K562 (cell line): ENCODE data around the gene ALPP. TPM values are rescaled to one million over a fixed set of nuclear protein-coding genes. Genes with fewer than 3 reads are reported as not detected.

Experiments
- ATAC-seq: fragments of 200-7000 bp; cut with Tn5 transposase; 3 replicates; pipeline ENCODE4 v1.9.1; 2020; ENCODE audit warnings: moderate library complexity
- BruUV-seq: library from RNA; stranded (reverse); fragments of 400-500 nt; replicated peaks from 2 replicates; lab custom pipeline; 2021; lab: Mats Ljungman, UMichigan
- CTCF ChIA-PET: fragments of 300-600 bp; formaldehyde crosslinking; extraction: SDS; loops from one replicate; lab custom pipeline; 2021; ENCODE audit warnings: low intra/inter-chr PET ratio; lab: Yijun Ruan, JAX
- POLR2A ChIA-PET: fragments of 300-600, 350-650 bp; sonication (Branson Sonifier 250); formaldehyde crosslinking; extraction: SDS; loops from one replicate; lab custom pipeline; 2021; ENCODE audit warnings: antibody characterized with exemption, inconsistent platforms; lab: Yijun Ruan, JAX
- DNase-seq, 4 experiments: peaks; one replicate each; pipeline versions ENCODE4 v3.0.0 to v3.0.0-alpha.2; 2011 to 2018; ENCODE audit warnings: low spot score in 3 of 4, mixed read lengths in 3 of 4; ENCODE audit errors: extremely low read depth in 1 of 4
- FAIRE-seq: peaks from 2 replicates; lab custom pipeline; 2011; peaks lifted over from hg19 to GRCh38; lab: Jason Lieb, UNC
- H2AFZ ChIP-seq: 2 replicates; pipeline ENCODE4 v1.6.0; 2011; ENCODE audit warnings: low read depth, low read length, control low read depth, inconsistent platforms
- H3K27ac ChIP-seq: fragments of 200-600 bp; 3 replicates; pipeline ENCODE4 v1.8.0; 2011; ENCODE audit warnings: low read depth, mild to moderate bottlenecking, control low read depth, inconsistent platforms, low read length, moderate library complexity, mixed read lengths; ENCODE audit errors: extremely low read depth
- H3K27me3 ChIP-seq, 2 experiments: fragments of 300-600 bp in 1 of 2; 2 replicates in 1 of 2; 3 replicates in 1 of 2; pipeline versions ENCODE4 v1.6.0 to v1.8.0; 2011; ENCODE audit warnings: inconsistent platforms in 2 of 2, low read length in 2 of 2, mild to moderate bottlenecking in 1 of 2, mixed read lengths in 1 of 2, moderate library complexity in 1 of 2; ENCODE audit not compliant: control insufficient read depth in 2 of 2, insufficient read depth in 2 of 2
- H3K36me3 ChIP-seq: fragments of 300-600 bp; 3 replicates; pipeline ENCODE4 v1.8.0; 2011; ENCODE audit warnings: mild to moderate bottlenecking, low read length, inconsistent platforms; ENCODE audit not compliant: control insufficient read depth, insufficient read depth
- H3K4me1 ChIP-seq, 2 experiments: fragments of 200-600 bp in 1 of 2; replicated peaks in 1 of 2; 2 replicates in 1 of 2; 3 replicates in 1 of 2; pipeline versions ENCODE4 v1.5.1 to v1.8.0; 2011; ENCODE audit warnings: inconsistent platforms in 2 of 2, low read length in 2 of 2, mild to moderate bottlenecking in 1 of 2, mixed read lengths in 1 of 2, moderate library complexity in 1 of 2; ENCODE audit not compliant: control insufficient read depth in 2 of 2, insufficient read depth in 2 of 2
- H3K4me2 ChIP-seq: 2 replicates; pipeline ENCODE4 v1.6.1; 2011; ENCODE audit warnings: low read length, control low read depth, inconsistent platforms, mixed read lengths; ENCODE audit not compliant: insufficient read depth
- H3K4me3 ChIP-seq: fragments of 200-600 bp; sonication (generic), shearing (Covaris generic); 2 replicates; pipeline ENCODE4 v1.5.1; 2016; ENCODE audit warnings: control low read depth, inconsistent platforms
- H3K79me2 ChIP-seq: fragments of 200-600 bp; 3 replicates; pipeline ENCODE4 v1.8.0; 2011; ENCODE audit warnings: low read length, inconsistent platforms; ENCODE audit not compliant: control insufficient read depth, insufficient read depth
- H3K9ac ChIP-seq, 2 experiments: 2 replicates each; pipeline versions ENCODE4 v1.6.0 to v1.6.1; 2011; ENCODE audit warnings: low read depth in 2 of 2, low read length in 2 of 2, control low read depth in 1 of 2, inconsistent platforms in 1 of 2, mild to moderate bottlenecking in 1 of 2, mixed read lengths in 1 of 2; ENCODE audit not compliant: insufficient read depth in 1 of 2
- H3K9me1 ChIP-seq: one replicate; pipeline ENCODE4 v1.6.0; 2011; ENCODE audit warnings: inconsistent platforms, mild to moderate bottlenecking, low read length, moderate library complexity; ENCODE audit not compliant: control insufficient read depth, insufficient read depth
- H3K9me3 ChIP-seq: replicated peaks from 2 replicates; pipeline ENCODE4 v1.5.1; 2011; ENCODE audit warnings: low read depth, low read length, inconsistent platforms; ENCODE audit not compliant: control insufficient read depth, insufficient read depth
- H4K20me1 ChIP-seq: replicated peaks from 2 replicates; pipeline ENCODE4 v1.6.1; 2011; ENCODE audit warnings: low read length, inconsistent platforms, mixed read lengths; ENCODE audit not compliant: control insufficient read depth, insufficient read depth
- E2F8 ChIP-seq: fragments of 450-650 bp; IDR thresholded peaks from 2 replicates; pipeline ENCODE4 v1.7.1; 2018; ENCODE audit warnings: mild to moderate bottlenecking, low read depth; ENCODE audit not compliant: partially characterized antibody
- EZH2 ChIP-seq: IDR thresholded peaks from 2 replicates; pipeline ENCODE4 v1.6.1; 2012; ENCODE audit warnings: low read depth, mild to moderate bottlenecking, inconsistent platforms, low read length, borderline replicate concordance
- HNRNPL ChIP-seq: fragments of 200-400 bp; formaldehyde crosslinking; IDR thresholded peaks from 2 replicates; pipeline ENCODE4 v1.6.1; 2017; ENCODE audit warnings: low read depth, mild to moderate bottlenecking, low read length
- NCOA1 ChIP-seq: fragments of 450-650 bp; IDR thresholded peaks from 2 replicates; pipeline ENCODE4 v1.6.1; 2016; ENCODE audit warnings: low read depth
- NCOA2 ChIP-seq, 2 experiments: fragments of 450-650 bp; IDR thresholded peaks; 2 replicates each; pipeline ENCODE4 v1.6.1; 2018; ENCODE audit warnings: mild to moderate bottlenecking in 2 of 2, moderate library complexity in 1 of 2; ENCODE audit not compliant: partially characterized antibody in 2 of 2
- NFXL1 ChIP-seq: fragments of 450-650 bp; formaldehyde crosslinking; IDR thresholded peaks from 2 replicates; pipeline ENCODE4 v1.4.0; 2021; ENCODE audit warnings: mild to moderate bottlenecking
- RUNX1 ChIP-seq: sonication (generic); IDR thresholded peaks from 2 replicates; pipeline ENCODE4 v1.6.1; 2016; ENCODE audit warnings: antibody characterized with exemption, low read depth
- WGBS: fragments of 100-300 bp; shearing (Covaris generic); methylation state at CpG from one replicate; pipeline ENCODE4 v1.1.6; 2016; ENCODE audit warnings: low coverage, mixed read lengths; ENCODE audit not compliant: insufficient coverage; ENCODE audit errors: missing lambda C conversion rate; 5-methylcytosine and 5-hydroxymethylcytosine counted together
- in situ Hi-C: fragments of 300-500 bp; cut with MboI; formaldehyde crosslinking; loops from 4 replicates; pipeline ENCODE4 v1.15.0; 2018; ENCODE audit warnings: inconsistent platforms, mixed read lengths
- intact Hi-C: fragments of 100-400 bp; cut with micrococcal nuclease; formaldehyde crosslinking; loops from 2 replicates; pipeline ENCODE4 v1.14.2; 2022
- polyA plus RNA-seq, 8 experiments: library from polyadenylated mRNA; depleted of rRNA in 4 of 8; stranded (reverse) in 5 of 8; unstranded in 3 of 8; fragments of >200 nt; fragmentation: Nextera tagmentation in 2 of 8; fragmentation: Illumina TruSeq in 1 of 8; extraction: Ambion mirVana in 2 of 8; extraction: Trizol in 1 of 8; gene quantifications; 2 replicates each; pipeline versions ENCODE4 v1.2.1 to v1.2.3, GENCODE V29; 2011 to 2014; ENCODE audit warnings: inconsistent platforms in 1 of 8, missing spikeins in 1 of 8
- total RNA-seq, 7 experiments: library from RNA; depleted of rRNA in 6 of 7; stranded (reverse); fragments of >200 nt in 6 of 7; fragmentation: Illumina TruSeq in 2 of 7; extraction: Trizol in 2 of 7; gene quantifications; 2 replicates each; pipeline versions ENCODE4 v1.2.1 to v1.2.3, GENCODE V29; 2011 to 2021; ENCODE audit warnings: low replicate concordance in 1 of 7
- TF ChIP-seq, protein P1 (sequence below): fragments of 450-650 bp; IDR thresholded peaks from 2 replicates; pipeline ENCODE4 v1.6.1; 2017; ENCODE audit warnings: antibody characterized with exemption

The ALPP gene
- total and polyA plus RNA-seq, 9 of the 15 experiments (the other 6 are each of a cell fraction or from before 2014, with no cell fraction given) = 0.03 TPM; not detected in 8

DNA sequence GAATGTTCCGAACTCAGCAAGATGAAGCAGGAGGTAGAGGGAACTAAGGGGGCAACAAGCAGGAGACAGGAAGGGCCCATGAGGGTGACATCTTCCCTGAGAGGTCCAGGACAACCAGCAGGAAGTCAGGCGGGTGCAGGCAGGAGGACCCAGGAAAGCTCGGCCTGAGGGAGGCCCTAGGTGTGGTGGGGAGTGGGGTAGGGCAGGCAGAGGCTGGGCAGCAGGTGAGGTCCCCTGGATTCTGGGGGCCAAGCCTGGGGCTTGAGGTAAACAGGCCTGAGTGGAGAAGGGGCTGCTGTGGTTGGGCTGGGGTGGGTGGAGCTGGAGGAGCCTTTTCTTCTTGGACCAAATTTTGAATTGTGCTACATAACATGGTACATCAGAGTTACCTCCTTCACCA lies 24.0 kb downstream of the ALPP start:
- Histone ChIP-seq H3K9ac (no peak overlapping the region), H3K36me3 (no peaks in the 10 kb centered on the region), H3K4me3 (no peak overlapping the region), H3K4me1 (no peaks in the 10 kb centered on the region), H4K20me1 (no peaks in the 10 kb centered on the region), H3K27ac (no peak overlapping the region), H3K9me3 (no peaks in the 10 kb centered on the region), H3K27me3 (peaks cover 0 to 8% of the 10 kb centered on the region in 2 experiments; a peak in 3 of 5 replicates), H3K9me1 (no peaks in the 10 kb centered on the region), H3K4me2 (no peak overlapping the region), H2AFZ (no peak overlapping the region), H3K79me2 (no peaks in the 10 kb centered on the region)
- ChIA-PET POLR2A (no interaction called here), CTCF (no interaction called here)
- TF ChIP-seq HNRNPL (no peak), NCOA1 (no peak), EZH2 (no peak), E2F8 (no peak), NFXL1 (CRISPR knock-in tag) (no peak), NCOA2 (IDR thresholded peaks at IDR 0.05; ENCODE audit: partially characterized antibody in 2 of 2) (no peak), RUNX1 (no peak)
- TF ChIP-seq, protein P1, sequence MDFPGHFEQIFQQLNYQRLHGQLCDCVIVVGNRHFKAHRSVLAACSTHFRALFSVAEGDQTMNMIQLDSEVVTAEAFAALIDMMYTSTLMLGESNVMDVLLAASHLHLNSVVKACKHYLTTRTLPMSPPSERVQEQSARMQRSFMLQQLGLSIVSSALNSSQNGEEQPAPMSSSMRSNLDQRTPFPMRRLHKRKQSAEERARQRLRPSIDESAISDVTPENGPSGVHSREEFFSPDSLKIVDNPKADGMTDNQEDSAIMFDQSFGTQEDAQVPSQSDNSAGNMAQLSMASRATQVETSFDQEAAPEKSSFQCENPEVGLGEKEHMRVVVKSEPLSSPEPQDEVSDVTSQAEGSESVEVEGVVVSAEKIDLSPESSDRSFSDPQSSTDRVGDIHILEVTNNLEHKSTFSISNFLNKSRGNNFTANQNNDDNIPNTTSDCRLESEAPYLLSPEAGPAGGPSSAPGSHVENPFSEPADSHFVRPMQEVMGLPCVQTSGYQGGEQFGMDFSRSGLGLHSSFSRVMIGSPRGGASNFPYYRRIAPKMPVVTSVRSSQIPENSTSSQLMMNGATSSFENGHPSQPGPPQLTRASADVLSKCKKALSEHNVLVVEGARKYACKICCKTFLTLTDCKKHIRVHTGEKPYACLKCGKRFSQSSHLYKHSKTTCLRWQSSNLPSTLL = no peak
- no TSS peak for BruUV-seq
- WGBS = 6% methylated on average over 2 of the region's 3 CpGs
- DNase-seq (no peak), FAIRE-seq (no peak), ATAC-seq (no peak)
- in situ Hi-C loops (no loop called here), intact Hi-C loops (no loop called here)
